Glutamatergic neuron (in vitro differentiated cells): Measurements from ENCODE around the gene DNAJB13. TPM values are rescaled to one million over a fixed set of nuclear protein-coding genes. Genes with fewer than 3 reads are reported as not detected.

Experiments used
- DNase-seq: peaks from one replicate; pipeline ENCODE4 v3.0.0; 2022
- H3K27ac Mint-ChIP-seq: one replicate; pipeline ENCODE4 v1.8.0; 2020; ENCODE audit warnings: mild to moderate bottlenecking, mixed read lengths, inconsistent platforms; ENCODE audit not compliant: unreplicated experiment
- H3K27me3 Mint-ChIP-seq: one replicate; pipeline ENCODE4 v1.8.0; 2020; ENCODE audit warnings: mild to moderate bottlenecking, moderate library complexity, mixed read lengths, inconsistent platforms; ENCODE audit not compliant: unreplicated experiment
- H3K36me3 Mint-ChIP-seq: one replicate; pipeline ENCODE4 v1.8.0; 2020; ENCODE audit warnings: mild to moderate bottlenecking, mixed read lengths, inconsistent platforms; ENCODE audit not compliant: unreplicated experiment
- H3K4me1 Mint-ChIP-seq: one replicate; pipeline ENCODE4 v1.8.0; 2020; ENCODE audit warnings: mild to moderate bottlenecking, low read depth, mixed read lengths, inconsistent platforms; ENCODE audit not compliant: unreplicated experiment
- H3K4me3 Mint-ChIP-seq: one replicate; pipeline ENCODE4 v1.8.0; 2020; ENCODE audit warnings: mild to moderate bottlenecking, mixed read lengths, inconsistent platforms; ENCODE audit not compliant: unreplicated experiment
- H3K9me3 Mint-ChIP-seq: one replicate; pipeline ENCODE4 v1.8.0; 2020; ENCODE audit warnings: mild to moderate bottlenecking, moderate library complexity, mixed read lengths, inconsistent platforms; ENCODE audit not compliant: unreplicated experiment
- CTCF ChIP-seq: fragments of 200-600 bp; sonication (generic); IDR thresholded peaks from one replicate; pipeline ENCODE4 v1.5.0; 2021; ENCODE audit not compliant: partially characterized antibody, unreplicated experiment
- total RNA-seq: library from RNA; stranded (reverse); fragmentation: NEBNext Ultra II Directional; extraction: Animal tissue kit (Norgen Biotek cat#: 25700); gene quantifications from one replicate; pipeline ENCODE4 v1.2.1, GENCODE V29; 2021; ENCODE audit not compliant: unreplicated experiment

Gene DNAJB13
- total RNA-seq, 1 donor from 2014 or later: not detected

- Mint-ChIP-seq H3K27me3 (no peaks in the 10 kb centered on the region), H3K9me3 (peaks cover 8% of the 10 kb centered on the region), H3K4me3 (no peak overlapping the region), H3K4me1 (no peaks in the 10 kb centered on the region), H3K27ac (no peak overlapping the region), H3K36me3 (peaks cover 12% of the 10 kb centered on the region)
- no peak for TF ChIP-seq CTCF
- DNase-seq: no peak
These were observed 1.6 kb upstream of the DNAJB13 start for GRCh38 chr11:73949246-73949645.

DNA sequence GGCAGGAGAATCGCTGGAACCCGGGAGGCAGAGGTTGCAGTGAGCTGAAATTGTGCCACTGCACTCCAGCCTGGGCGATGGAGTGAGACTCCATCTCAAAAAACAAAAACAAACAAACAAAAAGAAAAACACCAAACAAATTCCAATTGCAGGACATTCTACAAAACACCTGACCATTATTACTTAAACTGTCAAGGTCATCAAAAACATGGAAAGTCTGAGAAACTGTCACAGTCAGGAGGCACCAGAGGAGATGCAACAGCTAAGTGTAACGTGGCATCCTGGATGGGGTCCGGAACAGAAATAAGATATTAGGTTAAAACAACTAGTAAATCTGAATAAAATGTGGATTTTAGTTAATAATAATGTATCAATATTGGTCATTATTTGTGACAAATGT, 914 bp upstream of the DNAJB13 start:
- no peaks in the 10 kb centered on the region for H3K4me1 Mint-ChIP-seq
- H3K9me3 Mint-ChIP-seq: peaks cover 8% of the 10 kb centered on the region
- H3K36me3 Mint-ChIP-seq: peaks cover 12% of the 10 kb centered on the region
- H3K27ac Mint-ChIP-seq: no peak overlapping the region
- TF ChIP-seq CTCF: no peak
- H3K4me3 Mint-ChIP-seq: no peak overlapping the region
- H3K27me3 Mint-ChIP-seq: no peaks in the 10 kb centered on the region
- DNase-seq: no peak

- no peak for TF ChIP-seq CTCF
- Mint-ChIP-seq H3K4me1 (peaks cover 4% of the 10 kb centered on the region), H3K9me3 (peaks cover 11% of the 10 kb centered on the region), H3K36me3 (peaks cover 6% of the 10 kb centered on the region), H3K4me3 (peak overlapping the region; percentile 3), H3K27me3 (peaks cover 2% of the 10 kb centered on the region), H3K27ac (no peak overlapping the region)
- DNase-seq: no peak
These were observed 971 bp downstream of the DNAJB13 start for GRCh38 chr11:73951797-73952196.

DNA sequence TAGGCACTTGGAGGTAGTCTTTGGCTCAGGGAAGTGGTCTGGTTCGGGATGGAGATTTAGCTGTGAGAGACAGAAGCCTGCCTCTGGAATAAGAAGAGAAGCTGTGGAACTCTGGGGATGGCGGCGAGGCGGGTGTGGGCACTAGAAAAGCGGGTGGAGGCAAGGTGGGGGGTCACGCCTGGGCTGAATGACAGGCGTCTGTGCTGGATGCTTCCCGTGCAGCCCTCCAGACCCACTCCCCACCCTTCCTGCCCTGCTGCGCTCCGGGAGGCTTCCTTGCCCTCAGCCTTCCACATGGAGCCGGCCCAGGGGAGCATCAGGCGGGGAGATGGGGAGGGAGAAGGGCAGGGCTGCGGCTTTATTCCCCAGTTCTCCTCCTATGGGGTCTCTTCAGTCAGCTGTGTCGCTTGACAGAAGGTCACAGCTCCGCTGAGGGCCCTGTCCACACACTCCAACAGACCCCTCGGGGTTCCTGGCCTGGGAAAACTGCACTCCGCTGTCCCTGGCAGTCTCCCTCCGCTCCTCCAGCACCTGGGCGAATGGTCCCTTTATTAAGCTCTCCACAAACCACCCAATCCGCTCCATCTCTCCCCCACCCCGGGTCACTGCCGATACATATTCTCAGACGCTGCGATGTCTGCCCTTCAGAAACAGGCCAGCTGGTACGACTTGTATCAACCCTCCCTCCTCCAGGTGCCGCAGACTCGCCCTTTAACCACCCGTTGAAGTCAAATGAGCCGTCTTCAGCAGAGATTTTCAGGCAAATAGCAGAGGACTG, 6.2 kb downstream of the DNAJB13 start:
- H3K4me3 Mint-ChIP-seq: peak overlapping the region; percentile 47
- H3K4me1 Mint-ChIP-seq: peaks cover 18% of the 10 kb centered on the region
- H3K36me3 Mint-ChIP-seq: no peaks in the 10 kb centered on the region
- peaks cover 7% of the 10 kb centered on the region for H3K9me3 Mint-ChIP-seq
- no peak for TF ChIP-seq CTCF
- H3K27ac Mint-ChIP-seq: no peak overlapping the region
- peaks cover 2% of the 10 kb centered on the region for H3K27me3 Mint-ChIP-seq
- peak; percentile 43 for DNase-seq

- TF ChIP-seq CTCF: no peak
- H3K4me3 Mint-ChIP-seq: peak overlapping the region; percentile 47
- no peaks in the 10 kb centered on the region for H3K36me3 Mint-ChIP-seq
These were observed 7.0 kb downstream of the DNAJB13 start for GRCh38 chr11:73957654-73958361.

More at GRCh38 chr11:73957654-73958361, 7.0 kb downstream of the DNAJB13 start:
- no peak for DNase-seq
- H3K4me1 Mint-ChIP-seq: peaks cover 18% of the 10 kb centered on the region
- H3K27me3 Mint-ChIP-seq: peaks cover 4% of the 10 kb centered on the region
- no peak overlapping the region for H3K27ac Mint-ChIP-seq
- H3K9me3 Mint-ChIP-seq: peaks cover 5% of the 10 kb centered on the region
